Activated CD8-positive, alpha-beta T cell treated with anti-CD3 and anti-CD28 coated beads, Interleukin-2, amount 10 ng/mL, durations not matched to agents 7 days and 5 days (primary cell): ENCODE data around the gene DLST. TPM values are rescaled to one million over a fixed set of nuclear protein-coding genes. Genes with fewer than 3 reads are reported as not detected.
A peak's percentile ranks its signal among the peaks of the same experiment; 100 is the strongest.

Source experiments
- ATAC-seq: fragments of 150-1000 bp; cut with Tn5 transposase; one replicate; pipeline ENCODE4 v1.10.0; 2021; ENCODE audit warnings: moderate library complexity
- CTCF ChIA-PET: fragments of 350-600 bp; sonication (Branson Sonifier 250); formaldehyde crosslinking; loops from one replicate; lab custom pipeline; 2021; ENCODE audit warnings: antibody characterized with exemption; lab: Charles Lee
- POLR2A ChIA-PET: fragments of 350-600 bp; sonication (Branson Sonifier 250); formaldehyde crosslinking; loops from one replicate; lab custom pipeline; 2021; ENCODE audit warnings: antibody characterized with exemption; lab: Charles Lee
- DNase-seq: peaks from one replicate; pipeline ENCODE4 v3.0.0-alpha.2; 2020
- H3K27ac Mint-ChIP-seq: one replicate; pipeline ENCODE4 v1.8.0; 2021; ENCODE audit warnings: mild to moderate bottlenecking, mixed read lengths
- H3K27me3 Mint-ChIP-seq: one replicate; pipeline ENCODE4 v1.8.0; 2021; ENCODE audit warnings: low read depth, mixed read lengths
- H3K36me3 Mint-ChIP-seq: one replicate; pipeline ENCODE4 v1.8.0; 2021; ENCODE audit warnings: low read depth, mixed read lengths
- H3K4me1 Mint-ChIP-seq: one replicate; pipeline ENCODE4 v1.8.0; 2021; ENCODE audit warnings: low read depth, mixed read lengths
- H3K4me3 Mint-ChIP-seq: one replicate; pipeline ENCODE4 v1.8.0; 2021; ENCODE audit warnings: mild to moderate bottlenecking, mixed read lengths
- H3K9me3 Mint-ChIP-seq: one replicate; pipeline ENCODE4 v1.8.0; 2022; ENCODE audit warnings: mixed read lengths; ENCODE audit not compliant: insufficient read depth
- total RNA-seq, 2 experiments: library from RNA; stranded (reverse); gene quantifications; one replicate each; pipeline ENCODE4 v1.2.3, GENCODE V29; 2021

The DLST gene
- total RNA-seq, 2 experiments from 2014 or later: 106 to 108 TPM

DNA sequence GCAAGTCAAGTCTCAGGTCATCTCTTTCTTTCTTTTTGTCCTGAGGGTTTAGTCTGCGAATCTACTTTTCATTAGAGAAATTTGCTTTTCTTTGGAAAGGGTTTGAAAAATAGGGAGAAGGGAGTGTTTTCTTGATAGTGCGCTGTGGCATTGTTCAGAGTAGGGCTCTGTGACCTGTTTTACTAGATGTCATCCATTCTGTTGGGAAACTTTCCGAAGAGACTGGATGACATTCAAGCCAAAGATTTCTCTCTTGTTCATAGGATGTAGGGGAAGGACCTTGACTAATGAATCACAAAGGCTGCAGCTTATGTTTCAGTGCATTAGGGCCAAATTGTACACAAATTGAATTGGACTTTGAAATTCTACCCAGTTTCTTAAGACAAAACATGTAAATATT lies 14.7 kb downstream of the DLST start:
- H3K9me3 Mint-ChIP-seq: no peaks in the 10 kb centered on the region
- H3K4me3 Mint-ChIP-seq: no peak overlapping the region
- no peak for ATAC-seq
- peaks cover 14% of the 10 kb centered on the region for H3K4me1 Mint-ChIP-seq
- no peak for DNase-seq
- ChIA-PET CTCF (interaction anchor here (1.0 to 3.2 kb wide), 4 partner anchors 9 to 35 kb away, joined by 4 to 20 read pairs (median 12); no protein-coding TSS in a partner anchor), POLR2A (no interaction called here)
- no peak overlapping the region for H3K27ac Mint-ChIP-seq
- no peaks in the 10 kb centered on the region for H3K27me3 Mint-ChIP-seq
- H3K36me3 Mint-ChIP-seq: peaks cover 82% of the 10 kb centered on the region

DNA sequence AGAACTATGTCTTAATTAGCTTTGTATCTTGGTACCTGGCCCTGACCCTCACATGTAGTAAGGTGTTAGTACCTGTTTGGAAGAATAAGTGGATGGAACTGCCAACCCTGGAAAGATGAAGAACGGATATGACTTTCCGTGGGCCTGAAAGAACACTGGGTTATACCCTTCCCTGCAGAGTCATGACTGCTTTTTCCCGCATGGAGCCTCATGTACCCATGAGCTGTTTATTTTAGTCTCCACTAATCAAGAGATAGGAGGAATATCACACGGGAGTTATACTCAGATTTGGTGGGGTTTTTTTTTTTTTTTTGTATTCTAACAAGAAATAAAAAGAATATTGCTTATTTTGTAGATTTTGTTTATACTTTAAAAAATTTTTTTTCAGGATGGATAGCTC lies 15.9 kb downstream of the DLST start:
- H3K27me3 Mint-ChIP-seq: no peaks in the 10 kb centered on the region
- no peak for ATAC-seq
- POLR2A ChIA-PET: interaction anchor here (0.8 to 1.2 kb wide), 3 partner anchors 8 to 16 kb away, joined by 3 read pairs; partner anchors contain the start of gene DLST
- H3K27ac Mint-ChIP-seq: no peak overlapping the region
- CTCF ChIA-PET: interaction anchor here (0.8 to 3.2 kb wide), 5 partner anchors 8 to 203 kb away, joined by 3 to 20 read pairs (median 10); no protein-coding TSS in a partner anchor
- DNase-seq: no peak
- peaks cover 84% of the 10 kb centered on the region for H3K36me3 Mint-ChIP-seq
- H3K9me3 Mint-ChIP-seq: no peaks in the 10 kb centered on the region
- H3K4me3 Mint-ChIP-seq: no peak overlapping the region
- peaks cover 13% of the 10 kb centered on the region for H3K4me1 Mint-ChIP-seq

DNA sequence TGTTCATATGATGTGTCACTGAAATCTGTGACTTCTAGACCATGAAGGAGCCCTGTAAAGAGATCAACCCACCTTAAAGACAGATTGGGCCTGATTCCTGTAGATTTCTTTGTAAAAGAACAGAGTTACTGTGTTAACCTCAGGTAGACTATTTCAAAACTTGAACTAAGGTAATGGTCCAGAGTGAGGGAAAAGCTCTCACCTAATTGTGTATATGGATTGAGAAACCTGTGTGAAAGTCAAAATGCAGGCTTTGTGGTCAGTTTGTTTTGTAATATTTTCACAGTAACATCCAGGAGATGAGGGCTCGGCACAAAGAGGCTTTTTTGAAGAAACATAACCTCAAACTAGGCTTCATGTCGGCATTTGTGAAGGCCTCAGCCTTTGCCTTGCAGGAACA lies 16.4 kb downstream of the DLST start:
- POLR2A ChIA-PET: interaction anchor here (0.8 to 1.2 kb wide), 3 partner anchors 8 to 16 kb away, joined by 3 read pairs; partner anchors contain the start of gene DLST

DNA sequence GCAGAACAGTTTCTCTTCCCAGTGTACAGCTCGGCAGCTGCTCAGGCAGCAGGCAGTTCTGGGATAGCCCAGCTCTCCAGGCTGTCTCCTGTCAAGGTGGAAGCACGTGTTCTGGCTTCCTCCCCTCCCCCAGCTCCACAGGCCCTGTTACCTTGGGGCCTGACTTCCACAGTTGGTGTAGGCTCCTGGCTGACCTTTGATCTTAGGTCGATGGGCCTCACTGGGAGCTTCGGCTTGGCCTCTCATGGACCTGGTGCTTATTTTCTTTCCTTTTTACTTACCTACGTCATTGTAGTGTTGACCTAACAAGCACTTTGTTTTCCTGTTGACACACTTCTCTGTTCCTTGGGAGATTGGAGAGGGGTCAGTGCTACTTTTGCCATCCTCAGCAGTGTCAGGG lies 17.0 kb downstream of the DLST start:
- ATAC-seq (no peak), DNase-seq (no peak)
- Mint-ChIP-seq H3K27me3 (no peaks in the 10 kb centered on the region), H3K27ac (no peak overlapping the region), H3K9me3 (no peaks in the 10 kb centered on the region), H3K4me3 (no peak overlapping the region), H3K4me1 (peaks cover 9% of the 10 kb centered on the region), H3K36me3 (peaks cover 83% of the 10 kb centered on the region)
- POLR2A ChIA-PET: interaction anchor here (1.1 to 1.2 kb wide), 2 partner anchors 9 to 17 kb away, joined by 3 read pairs; partner anchors contain the start of gene DLST
- CTCF ChIA-PET: interaction anchor here (1.2 to 14.8 kb wide), 5 partner anchors 16 to 40 kb away, joined by 4 to 552 read pairs (median 10); no protein-coding TSS in a partner anchor

More for the DNA sequence above, 16.4 kb downstream of the DLST start:
- Mint-ChIP-seq H3K36me3 (peaks cover 84% of the 10 kb centered on the region), H3K4me3 (no peak overlapping the region), H3K4me1 (peaks cover 14% of the 10 kb centered on the region), H3K27me3 (no peaks in the 10 kb centered on the region), H3K27ac (no peak overlapping the region), H3K9me3 (no peaks in the 10 kb centered on the region)
- CTCF ChIA-PET: interaction anchor here (0.8 to 3.2 kb wide), 5 partner anchors 8 to 203 kb away, joined by 3 to 20 read pairs (median 10); no protein-coding TSS in a partner anchor
- DNase-seq (no peak), ATAC-seq (no peak)

DNA sequence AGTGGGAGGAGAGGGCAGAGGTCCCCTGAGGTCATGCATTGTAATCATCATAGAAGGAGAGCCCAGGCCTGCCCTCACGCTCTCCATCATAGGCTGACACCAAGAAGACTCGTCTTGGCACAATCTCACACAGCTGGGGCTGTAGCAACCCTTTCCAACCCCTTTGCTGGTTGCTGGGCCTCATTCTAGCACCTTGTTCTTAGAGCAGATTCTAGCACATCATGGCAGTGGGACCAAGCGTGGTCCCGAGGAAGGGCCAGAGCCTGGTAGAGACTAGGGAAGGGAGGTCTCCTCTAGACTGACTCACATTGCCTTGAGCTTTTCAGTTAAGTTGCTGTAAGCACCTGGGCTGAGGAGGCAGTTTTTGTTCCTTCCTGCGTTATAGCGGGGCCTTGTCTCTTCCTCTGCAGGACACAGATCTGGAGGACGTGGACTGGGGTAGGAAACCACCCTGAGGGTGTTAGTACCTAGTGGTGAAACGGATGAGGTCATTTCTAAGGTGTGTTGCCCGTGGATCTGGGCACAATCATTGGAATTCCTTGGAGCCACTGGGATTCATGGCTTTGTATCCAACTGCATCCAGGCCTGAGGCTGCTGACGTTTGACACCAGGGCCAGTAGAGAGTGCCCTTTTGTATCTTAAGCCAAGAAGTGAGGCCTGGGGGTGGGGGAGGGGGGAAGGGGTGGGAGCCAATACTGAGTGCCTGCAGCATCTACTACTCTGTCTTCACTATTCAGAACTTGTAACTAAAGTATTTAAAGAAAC lies 21.4 kb downstream of the DLST start:
- Mint-ChIP-seq H3K4me3 (no peak overlapping the region), H3K4me1 (peaks cover 12% of the 10 kb centered on the region), H3K27me3 (no peaks in the 10 kb centered on the region), H3K27ac (peak overlapping the region; percentile 22), H3K9me3 (no peaks in the 10 kb centered on the region), H3K36me3 (peaks cover 58% of the 10 kb centered on the region)
- no peak for DNase-seq
- CTCF ChIA-PET: interaction anchor here (3.5 to 14.8 kb wide), 4 partner anchors 11 to 185 kb away, joined by 22 to 552 read pairs (median 96); partner anchors contain the start of genes DLST and PROX2
- no peak for ATAC-seq
- POLR2A ChIA-PET: no interaction called here

DNA sequence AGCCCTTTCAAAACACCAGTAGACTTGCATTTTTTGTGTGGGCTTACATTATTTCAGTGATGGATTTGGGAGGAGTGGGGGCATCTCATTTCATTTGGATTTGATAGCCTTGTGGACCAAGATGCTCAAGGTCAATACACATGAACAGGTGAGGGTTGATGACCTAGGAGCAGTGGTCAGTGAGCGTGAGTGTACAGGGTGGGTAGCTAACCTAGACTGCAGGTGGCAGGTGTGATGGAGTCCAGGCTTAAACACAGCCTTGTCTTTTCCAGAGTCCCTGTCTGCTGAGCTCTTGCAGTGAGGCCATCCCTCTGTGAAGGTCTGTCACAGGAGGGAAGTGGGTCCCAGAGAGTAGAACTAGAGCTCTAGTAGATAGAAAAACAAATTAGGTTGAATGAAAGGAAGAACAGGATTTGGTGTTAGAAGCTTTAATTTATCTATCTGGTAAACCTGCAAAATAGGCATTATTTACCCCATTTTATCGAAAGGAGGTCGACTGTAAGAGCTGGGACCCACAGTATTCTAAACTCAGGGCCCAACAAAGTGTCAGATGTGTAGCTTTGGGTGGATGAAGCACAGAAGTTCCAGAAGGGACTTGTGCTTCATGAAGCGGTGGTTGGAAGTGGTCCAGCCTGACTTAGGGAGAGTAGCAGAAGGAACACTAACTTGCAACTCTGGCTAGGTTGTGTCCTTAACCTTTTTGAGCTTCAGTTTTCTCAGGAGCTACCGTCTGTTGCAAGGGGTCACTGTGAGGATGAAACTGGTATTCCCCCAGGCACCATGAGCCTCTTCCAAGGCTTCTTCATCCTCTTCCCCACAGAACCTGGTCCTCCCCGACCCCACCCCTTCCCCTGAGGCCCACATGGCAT lies 23.2 kb downstream of the DLST start:
- H3K27ac Mint-ChIP-seq: peak overlapping the region; percentile 72
- peaks cover 41% of the 10 kb centered on the region for H3K36me3 Mint-ChIP-seq
- ChIA-PET POLR2A (interaction anchor here (1.0 to 2.0 kb wide), 6 partner anchors 13 to 50 kb away, joined by 3 to 17 read pairs (median 4); partner anchors contain the start of gene DLST), CTCF (interaction anchor here (0.7 to 14.8 kb wide), 30 partner anchors 8 to 608 kb away, joined by 3 to 552 read pairs (median 6); partner anchors contain the start of genes ACYP1, DLST, LTBP2 and PROX2)
- DNase-seq (no peak), ATAC-seq (no peak)
- no peaks in the 10 kb centered on the region for H3K27me3 Mint-ChIP-seq
- H3K4me3 Mint-ChIP-seq: no peak overlapping the region
- no peaks in the 10 kb centered on the region for H3K9me3 Mint-ChIP-seq
- H3K4me1 Mint-ChIP-seq: peaks cover 12% of the 10 kb centered on the region

DNA sequence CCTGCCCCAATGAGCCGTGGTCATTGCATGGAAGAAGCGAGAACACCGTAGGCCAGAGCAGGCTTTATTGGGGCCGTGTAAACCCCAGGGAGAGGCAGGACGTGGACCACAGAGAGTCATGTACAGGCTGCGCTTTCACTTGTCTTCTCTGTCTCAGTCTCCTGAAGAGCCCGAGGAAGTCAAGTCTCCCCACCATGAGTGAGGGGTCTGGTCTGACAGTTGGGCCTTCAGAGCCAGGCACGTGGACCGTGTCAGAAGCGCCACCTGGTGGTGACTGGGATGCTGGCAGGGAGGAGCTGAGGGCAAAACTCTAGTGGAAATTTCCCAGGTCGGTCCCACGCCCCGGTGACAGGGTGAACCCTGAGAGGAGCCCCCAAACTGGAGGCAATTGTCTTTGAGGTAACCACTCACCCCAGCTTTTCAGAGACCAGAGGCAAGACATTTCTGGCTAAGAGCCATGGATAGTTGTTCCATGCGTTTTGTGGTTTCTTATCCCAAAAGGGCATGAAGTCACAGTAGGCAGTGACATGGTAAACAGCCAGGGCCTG lies 24.0 kb downstream of the DLST start:
- Mint-ChIP-seq H3K4me1 (peaks cover 12% of the 10 kb centered on the region), H3K27ac (peak overlapping the region; percentile 50), H3K36me3 (peaks cover 34% of the 10 kb centered on the region), H3K27me3 (no peaks in the 10 kb centered on the region), H3K4me3 (no peak overlapping the region), H3K9me3 (no peaks in the 10 kb centered on the region)
- POLR2A ChIA-PET: interaction anchor here (0.5 to 2.0 kb wide), 8 partner anchors 12 to 184 kb away, joined by 3 to 17 read pairs (median 4); no protein-coding TSS in a partner anchor
- CTCF ChIA-PET: interaction anchor here (0.6 to 14.8 kb wide), 35 partner anchors 8 to 608 kb away, joined by 3 to 552 read pairs (median 6); partner anchors contain the start of genes ACYP1, DLST, PROX2 and RPS6KL1
- ATAC-seq (peak; percentile 65), DNase-seq (peak; percentile 81)

DNA sequence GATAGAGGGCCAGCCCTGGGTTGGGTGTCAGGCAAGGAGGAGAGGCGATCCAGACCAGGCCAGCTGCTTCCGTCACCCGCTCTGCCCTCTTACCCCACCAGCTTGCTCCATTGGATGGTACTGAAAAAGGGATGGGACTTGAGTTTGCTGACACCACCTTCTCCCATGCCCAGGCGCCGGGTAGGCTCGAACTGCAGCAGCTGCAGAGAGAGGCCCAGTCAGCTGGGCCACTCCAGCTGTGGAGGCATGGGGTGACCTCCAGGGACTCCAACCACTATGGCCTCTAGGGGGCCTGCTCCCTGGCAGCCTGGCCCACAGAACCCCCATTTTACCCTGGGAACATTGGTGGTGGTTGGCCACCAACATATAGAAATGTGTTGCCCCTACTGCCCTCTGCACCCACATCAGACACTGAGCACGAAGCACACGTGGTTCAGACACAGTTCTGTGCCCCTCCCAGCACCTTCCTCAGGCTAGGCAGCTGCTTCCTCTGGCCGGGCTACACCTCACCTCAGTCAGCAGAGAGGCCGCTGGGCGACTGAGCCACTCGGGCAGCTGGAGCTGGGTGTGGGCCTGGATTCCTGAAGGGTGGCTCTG lies 25.3 kb downstream of the DLST start:
- peak overlapping the region; percentile 61 for H3K27ac Mint-ChIP-seq
- POLR2A ChIA-PET: interaction anchor here (0.6 to 1.1 kb wide), 2 partner anchors 10 to 46 kb away, joined by 3 to 4 read pairs; no protein-coding TSS in a partner anchor

DNA sequence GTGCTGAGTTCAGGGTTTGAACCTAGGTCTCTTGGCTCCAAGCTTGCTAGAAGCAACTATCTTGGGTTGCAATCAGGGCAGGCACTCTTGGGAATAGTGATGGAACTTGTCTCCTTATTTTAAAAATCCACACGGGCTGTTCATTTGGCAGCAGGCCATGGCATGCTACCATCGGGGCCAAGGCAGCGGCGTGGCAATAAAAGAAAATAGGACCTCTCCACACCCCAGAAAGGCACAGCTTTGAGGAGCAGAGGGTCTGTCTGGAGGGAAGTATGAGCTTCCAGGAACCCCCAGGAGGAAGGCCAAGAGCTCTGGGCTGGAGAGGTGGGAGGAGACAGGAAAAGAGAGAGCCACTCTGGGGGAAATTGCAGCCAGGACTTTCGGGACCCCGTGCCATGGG lies 26.0 kb downstream of the DLST start:
- Mint-ChIP-seq H3K27me3 (no peaks in the 10 kb centered on the region), H3K36me3 (peaks cover 18% of the 10 kb centered on the region), H3K9me3 (no peaks in the 10 kb centered on the region), H3K4me1 (peaks cover 10% of the 10 kb centered on the region), H3K27ac (no peak overlapping the region), H3K4me3 (no peak overlapping the region)
- ATAC-seq (no peak), DNase-seq (no peak)
- CTCF ChIA-PET: interaction anchor here (0.9 to 14.8 kb wide), 7 partner anchors 10 to 180 kb away, joined by 3 to 552 read pairs (median 8); partner anchors contain the start of genes DLST, PROX2 and RPS6KL1
- POLR2A ChIA-PET: no interaction called here

More for the DNA sequence above, 25.3 kb downstream of the DLST start:
- CTCF ChIA-PET: interaction anchor here (0.7 to 14.8 kb wide), 14 partner anchors 10 to 194 kb away, joined by 3 to 552 read pairs (median 13); partner anchors contain the start of genes DLST, PROX2 and RPS6KL1
- DNase-seq (no peak), ATAC-seq (no peak)
- Mint-ChIP-seq H3K9me3 (no peaks in the 10 kb centered on the region), H3K4me3 (no peak overlapping the region), H3K36me3 (peaks cover 24% of the 10 kb centered on the region), H3K4me1 (peaks cover 12% of the 10 kb centered on the region), H3K27me3 (no peaks in the 10 kb centered on the region)

DNA sequence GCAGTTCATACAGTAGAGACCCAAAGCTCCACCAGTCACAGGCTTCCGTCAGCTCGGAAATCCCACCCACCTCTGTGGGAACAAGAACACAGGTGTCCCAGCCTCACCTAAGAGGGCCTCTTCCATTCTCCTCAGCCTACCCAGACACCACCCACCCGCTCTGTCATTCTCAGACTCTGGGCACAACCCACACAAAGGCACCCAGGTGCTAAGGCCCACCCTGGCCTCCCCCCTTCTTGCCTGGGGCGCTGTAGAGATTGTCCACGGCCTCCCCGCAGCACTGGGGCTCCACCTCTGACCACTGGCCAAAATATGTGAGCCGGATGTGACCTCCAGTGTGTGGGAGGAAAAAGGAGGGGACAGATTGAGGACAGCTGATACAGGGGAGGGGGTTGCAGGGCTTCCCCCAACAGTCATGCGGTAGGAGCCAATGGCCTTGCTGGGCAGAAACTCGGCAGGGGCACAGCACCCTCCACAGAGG lies 27.2 kb downstream of the DLST start:
- Mint-ChIP-seq H3K27ac (no peak overlapping the region), H3K27me3 (no peaks in the 10 kb centered on the region), H3K4me3 (no peak overlapping the region), H3K9me3 (no peaks in the 10 kb centered on the region), H3K36me3 (peaks cover 9% of the 10 kb centered on the region), H3K4me1 (peaks cover 5% of the 10 kb centered on the region)
- no peak for DNase-seq
- ChIA-PET POLR2A (no interaction called here), CTCF (interaction anchor here (5.2 to 14.8 kb wide), 3 partner anchors 17 to 50 kb away, joined by 72 to 552 read pairs (median 119); partner anchors contain the start of genes DLST and PROX2)
- no peak for ATAC-seq
